Neural cell (in vitro differentiated cells): ENCODE measurements around the gene HDGFL2.

ENCODE experiments used
- CTCF ChIP-seq: fragments of 450-650 bp; IDR thresholded peaks from 2 replicates; pipeline ENCODE4 v1.5.1; 2014; ENCODE audit warnings: antibody characterized with exemption, mild to moderate bottlenecking, moderate library complexity; ENCODE audit not compliant: poor library complexity, severe bottlenecking
- EP300 ChIP-seq: fragments of 450-650 bp; conservative IDR thresholded peaks from 2 replicates; pipeline ENCODE4 v1.6.1; 2014; ENCODE audit warnings: antibody characterized with exemption, mild to moderate bottlenecking, moderate library complexity; ENCODE audit not compliant: poor library complexity, severe bottlenecking

GRCh38 chr19:4496304-4496703, 24.2 kb downstream of the HDGFL2 start:
- TF ChIP-seq EP300 (no peak), CTCF (no peak)
